Body of pancreas (tissue), 4 donors: ENCODE data around the gene BEAN1.

ENCODE experiments used
- POLR2A ChIP-seq, 3 donors: fragments of 450-650 bp; IDR thresholded peaks; one replicate each; pipeline ENCODE4 v1.6.1; 2016; ENCODE audit warnings: antibody characterized with exemption in 3 of 3, mild to moderate bottlenecking in 2 of 3
- TF ChIP-seq, protein P1 (sequence below), 7 experiments: fragments of 450-650 bp in 4 of 7; fragments of 200-600 bp in 3 of 7; sonication (generic) in 3 of 7; IDR thresholded peaks; one replicate each; pipeline ENCODE4 v1.5.1; 2016 to 2019; ENCODE audit warnings: antibody characterized with exemption in 7 of 7

DNA sequence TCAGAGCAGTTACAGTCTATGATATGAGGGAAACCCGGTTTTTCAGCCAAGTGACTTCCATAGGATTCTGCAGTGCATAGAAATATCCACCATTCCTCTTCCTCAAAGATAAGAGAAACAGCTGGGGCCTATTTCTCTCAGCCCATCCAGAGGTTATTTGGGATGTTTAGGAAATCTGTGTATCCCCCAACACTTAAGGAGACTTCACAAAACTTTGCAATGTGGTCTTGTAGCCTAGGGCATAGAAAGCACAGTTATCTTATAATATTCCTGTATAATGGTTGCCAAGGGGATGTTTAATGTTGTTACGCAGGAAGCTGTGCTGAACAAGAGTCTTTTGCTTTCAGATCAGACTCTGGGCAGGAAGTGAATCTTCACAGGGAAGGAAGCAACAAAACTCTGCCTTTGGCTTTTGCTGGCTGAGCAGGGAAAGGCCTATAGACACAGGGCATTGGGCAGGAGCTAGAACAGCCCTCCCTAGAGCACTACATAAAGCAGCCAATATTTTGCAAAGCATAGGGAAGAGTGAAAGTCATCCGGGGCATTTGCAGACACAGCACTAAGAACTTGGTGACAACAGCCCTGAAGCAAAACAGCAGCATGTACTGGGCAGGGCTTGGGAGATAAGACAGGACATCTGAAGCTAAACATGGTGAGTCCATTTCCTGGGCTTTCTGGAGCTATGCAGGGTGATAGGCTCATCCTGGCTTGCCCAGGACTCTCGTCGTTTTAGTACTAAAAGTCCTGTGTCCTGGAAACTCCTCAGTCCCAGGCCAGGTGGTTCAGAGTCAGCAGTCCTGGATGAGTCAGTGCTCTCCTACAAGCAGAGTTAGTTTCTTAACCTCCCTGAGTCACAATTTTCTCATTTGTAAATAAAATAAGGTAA is 18.7 kb upstream of the BEAN1 start:
- TF ChIP-seq, protein P1, sequence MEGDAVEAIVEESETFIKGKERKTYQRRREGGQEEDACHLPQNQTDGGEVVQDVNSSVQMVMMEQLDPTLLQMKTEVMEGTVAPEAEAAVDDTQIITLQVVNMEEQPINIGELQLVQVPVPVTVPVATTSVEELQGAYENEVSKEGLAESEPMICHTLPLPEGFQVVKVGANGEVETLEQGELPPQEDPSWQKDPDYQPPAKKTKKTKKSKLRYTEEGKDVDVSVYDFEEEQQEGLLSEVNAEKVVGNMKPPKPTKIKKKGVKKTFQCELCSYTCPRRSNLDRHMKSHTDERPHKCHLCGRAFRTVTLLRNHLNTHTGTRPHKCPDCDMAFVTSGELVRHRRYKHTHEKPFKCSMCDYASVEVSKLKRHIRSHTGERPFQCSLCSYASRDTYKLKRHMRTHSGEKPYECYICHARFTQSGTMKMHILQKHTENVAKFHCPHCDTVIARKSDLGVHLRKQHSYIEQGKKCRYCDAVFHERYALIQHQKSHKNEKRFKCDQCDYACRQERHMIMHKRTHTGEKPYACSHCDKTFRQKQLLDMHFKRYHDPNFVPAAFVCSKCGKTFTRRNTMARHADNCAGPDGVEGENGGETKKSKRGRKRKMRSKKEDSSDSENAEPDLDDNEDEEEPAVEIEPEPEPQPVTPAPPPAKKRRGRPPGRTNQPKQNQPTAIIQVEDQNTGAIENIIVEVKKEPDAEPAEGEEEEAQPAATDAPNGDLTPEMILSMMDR (IDR thresholded peaks at IDR 0.05), result no peak
- TF ChIP-seq POLR2A (IDR thresholded peaks at IDR 0.05), result no peak
